Gastroesophageal sphincter (tissue), 4 donors: Measurements from ENCODE around the gene MINDY2. TPM values are rescaled to one million over a fixed set of nuclear protein-coding genes. Genes with fewer than 3 reads are reported as not detected.
A peak's percentile ranks its signal among the peaks of the same experiment; 100 is the strongest.

Experiments
- ATAC-seq: fragments of 150-250 bp; one replicate; pipeline ENCODE4 v1.9.1; 2016; ENCODE audit warnings: mild to moderate bottlenecking, moderate library complexity
- H3K27ac ChIP-seq, 4 donors: fragments of 200-600 bp; sonication (generic) in 3 of 4; 1 replicate in 3 of 4; 2 replicates in 1 of 4; pipeline ENCODE4 v1.5.1; 2016 to 2019
- H3K27me3 ChIP-seq: fragments of 200-600 bp; sonication (generic); one replicate; pipeline ENCODE4 v1.5.1; 2019
- H3K36me3 ChIP-seq, 2 donors: fragments of 200-600 bp; sonication (generic); one replicate each; pipeline ENCODE4 v1.5.1; 2019; ENCODE audit warnings: control low read depth in 1 of 2
- H3K4me1 ChIP-seq, 3 donors: fragments of 200-600 bp; sonication (generic); 1 replicate in 2 of 3; 2 replicates in 1 of 3; pipeline ENCODE4 v1.5.1; 2016 to 2019; ENCODE audit warnings: control low read depth in 2 of 3
- H3K4me3 ChIP-seq, 2 donors: fragments of 200-600 bp; sonication (generic); one replicate each; pipeline ENCODE4 v1.5.1; 2019; ENCODE audit warnings: mild to moderate bottlenecking in 1 of 2, moderate library complexity in 1 of 2
- H3K9me3 ChIP-seq, 3 donors: fragments of 200-600 bp; sonication (generic); one replicate each; pipeline ENCODE4 v1.5.1; 2017 to 2019; ENCODE audit warnings: control low read depth in 2 of 3
- CTCF ChIP-seq, 4 experiments: fragments of 200-600 bp in 2 of 4; fragments of 450-650 bp in 2 of 4; sonication (generic) in 1 of 4; IDR thresholded peaks; one replicate each; pipeline ENCODE4 v1.5.1; 2017 to 2019; ENCODE audit warnings: antibody characterized with exemption in 4 of 4, mild to moderate bottlenecking in 2 of 4, moderate library complexity in 2 of 4
- EP300 ChIP-seq: sonication (generic); formaldehyde crosslinking; IDR thresholded peaks from one replicate; pipeline ENCODE4 v1.6.1; 2017; ENCODE audit warnings: antibody characterized with exemption, mild to moderate bottlenecking
- POLR2A ChIP-seq, 2 donors: fragments of 450-650 bp; IDR thresholded peaks; one replicate each; pipeline ENCODE4 v1.6.1; 2017; ENCODE audit warnings: antibody characterized with exemption in 2 of 2, mild to moderate bottlenecking in 2 of 2, moderate library complexity in 1 of 2
- POLR2AphosphoS5 ChIP-seq: sonication (generic); formaldehyde crosslinking; IDR thresholded peaks from one replicate; pipeline ENCODE4 v1.6.1; 2017; ENCODE audit warnings: antibody characterized with exemption
- WGBS, 2 donors: methylation state at CpG; one replicate each; pipeline ENCODE4 v1.1.5; 2018; ENCODE audit warnings: low coverage in 1 of 2; 5-methylcytosine and 5-hydroxymethylcytosine counted together
- total RNA-seq, 4 donors: library from RNA; depleted of rRNA; stranded (reverse); fragments of >200 nt; gene quantifications; one replicate each; pipeline ENCODE4 v1.1.0, GENCODE V29; 2016

MINDY2 gene
- total RNA-seq: 10 to 100 TPM; 28.6 to 44.4 (median 38.4) TPM

GRCh38 chr15:58770857-58771620 lies at the start of gene MINDY2:
TSS of gene MINDY2 (plus strand) at chr15:58771302. CDS start at chr15:58771396, 94 bp downstream.
- TF ChIP-seq POLR2AphosphoS5: peak; percentile 94
- TF ChIP-seq EP300: no peak
- TF ChIP-seq CTCF (IDR thresholded peaks at IDR 0.05): peak in 2 of 4 experiments; percentile 33 to 39
- peak; percentile 83 to 88 for TF ChIP-seq POLR2A (IDR thresholded peaks at IDR 0.05)
- WGBS, 2 donors: no CpG with 5 or more reads among the region's 75 CpGs

GRCh38 chr15:58724466-58724865 lies 46.6 kb upstream of the MINDY2 start:
- WGBS, 2 donors: 29 to 38% methylated on average over 1 of the region's 1 CpG
- ATAC-seq: no peak
- H3K27ac ChIP-seq: peak overlapping the region in 1 of 4 donors; percentile 3
- no peaks in the 10 kb centered on the region for H3K36me3 ChIP-seq
- no peak overlapping the region for H3K4me3 ChIP-seq
- H3K27me3 ChIP-seq: no peaks in the 10 kb centered on the region
- peaks cover 4 to 46% (median 5%) of the 10 kb centered on the region in 3 donors for H3K4me1 ChIP-seq
- H3K9me3 ChIP-seq: no peaks in the 10 kb centered on the region
- TF ChIP-seq CTCF (IDR thresholded peaks at IDR 0.05): no peak
- no peak for TF ChIP-seq POLR2A (IDR thresholded peaks at IDR 0.05)
- TF ChIP-seq EP300: no peak
- TF ChIP-seq POLR2AphosphoS5: no peak

More at GRCh38 chr15:58770857-58771620, at the start of gene MINDY2:
- Histone ChIP-seq H3K4me3 (peak within 1 kb of the TSS; percentile 89 to 97), H3K4me1 (peaks cover 0 to 49% (median 4%) of the 10 kb centered on the region in 3 donors), H3K27ac (peak within 1 kb of the TSS; percentile 96 to 99 (median 99)), H3K27me3 (no peaks in the 10 kb centered on the region), H3K9me3 (no peaks in the 10 kb centered on the region), H3K36me3 (no peaks in the 10 kb centered on the region)
- ATAC-seq: peak; percentile 99

- WGBS, 2 donors: 61 to 94% methylated on average over 3 to 7 of the region's 12 CpGs
- TF ChIP-seq POLR2AphosphoS5 (no peak), CTCF (IDR thresholded peaks at IDR 0.05) (no peak), EP300 (no peak), POLR2A (IDR thresholded peaks at IDR 0.05) (no peak)
- no peaks in the 10 kb centered on the region for H3K27me3 ChIP-seq
- H3K36me3 ChIP-seq: no peaks in the 10 kb centered on the region
- H3K4me3 ChIP-seq: no peak overlapping the region
- no peak overlapping the region for H3K27ac ChIP-seq
- no peaks in the 10 kb centered on the region for H3K9me3 ChIP-seq
- ATAC-seq: no peak
- peaks cover 4 to 50% (median 10%) of the 10 kb centered on the region in 3 donors for H3K4me1 ChIP-seq
Measured at GRCh38 chr15:58726867-58727266, 44.2 kb upstream of the MINDY2 start.

GRCh38 chr15:58731756-58732535 lies 39.2 kb upstream of the MINDY2 start:
- Histone ChIP-seq H3K4me1 (peaks cover 0 to 42% (median 8%) of the 10 kb centered on the region in 3 donors), H3K27me3 (no peaks in the 10 kb centered on the region), H3K9me3 (no peaks in the 10 kb centered on the region), H3K36me3 (no peaks in the 10 kb centered on the region), H3K27ac (peak overlapping the region in 2 of 4 donors; percentile 9 to 35), H3K4me3 (no peak overlapping the region)
- TF ChIP-seq POLR2AphosphoS5 (no peak), CTCF (IDR thresholded peaks at IDR 0.05) (no peak)
- ATAC-seq: no peak
- WGBS, 2 donors: 53 to 91% methylated on average over 2 to 3 of the region's 5 CpGs
